Sigmoid colon (tissue), 7 donors: Measurements from ENCODE around the gene MKNK1. TPM values are rescaled to one million over a fixed set of nuclear protein-coding genes. Genes with fewer than 3 reads are reported as not detected.

ENCODE experiments used
- DNase-seq: peaks from one replicate; pipeline ENCODE4 v3.0.0-alpha.2; 2019
- H3K27ac ChIP-seq, 4 donors: fragments of 200-600 bp; sonication (generic); one replicate each; pipeline ENCODE4 v1.5.1; 2016 to 2019; ENCODE audit warnings: mild to moderate bottlenecking in 1 of 4
- H3K27me3 ChIP-seq, 3 donors: fragments of 200-600 bp; sonication (generic); one replicate each; pipeline ENCODE4 v1.5.1; 2019; ENCODE audit warnings: mild to moderate bottlenecking in 1 of 3
- H3K36me3 ChIP-seq, 4 donors: fragments of 200-600 bp; sonication (generic); one replicate each; pipeline ENCODE4 v1.5.1; 2016 to 2019
- H3K4me1 ChIP-seq, 4 donors: fragments of 200-600 bp; sonication (generic); one replicate each; pipeline ENCODE4 v1.5.1; 2017 to 2019
- H3K4me3 ChIP-seq, 4 donors: fragments of 200-600 bp; sonication (generic); one replicate each; pipeline ENCODE4 v1.5.1; 2017 to 2019; ENCODE audit warnings: mild to moderate bottlenecking in 2 of 4, moderate library complexity in 1 of 4
- H3K9me3 ChIP-seq, 4 donors: fragments of 200-600 bp in 3 of 4; sonication (generic) in 3 of 4; one replicate each; pipeline versions ENCODE4 v1.5.1 to v1.6.1; 2013 to 2019
- EP300 ChIP-seq, 4 donors: sonication (generic); formaldehyde crosslinking; IDR thresholded peaks; one replicate each; pipeline ENCODE4 v1.6.1; 2017; ENCODE audit warnings: antibody characterized with exemption in 4 of 4
- POLR2A ChIP-seq, 2 donors: fragments of 450-650 bp; IDR thresholded peaks; one replicate each; pipeline ENCODE4 v1.6.1; 2016; ENCODE audit warnings: antibody characterized with exemption in 2 of 2, mild to moderate bottlenecking in 2 of 2, moderate library complexity in 2 of 2
- POLR2AphosphoS5 ChIP-seq, 4 donors: sonication (generic); formaldehyde crosslinking; IDR thresholded peaks; one replicate each; pipeline ENCODE4 v1.6.1; 2017; ENCODE audit warnings: antibody characterized with exemption in 4 of 4
- WGBS, 2 donors: extraction: QIAGEN DNeasy Blood & Tissue Kit; methylation state at CpG; one replicate each; pipeline ENCODE4 v1.1.7; 2013; 5-methylcytosine and 5-hydroxymethylcytosine counted together
- intact Hi-C: fragments of 100-400 bp; cut with DNase I; formaldehyde crosslinking; loops from one replicate; pipeline ENCODE4 v1.15.1; 2023
- polyA plus RNA-seq, 3 donors: library from polyadenylated mRNA; stranded (reverse); fragments of 200-250 nt; gene quantifications; one replicate each; pipeline ENCODE4 v1.2.3, GENCODE V29; 2013
- total RNA-seq, 4 donors: library from RNA; depleted of rRNA; stranded (reverse); fragments of >200 nt; gene quantifications; one replicate each; pipeline ENCODE4 v1.1.0, GENCODE V29; 2016
- TF ChIP-seq, protein P1 (sequence below), 4 experiments: fragments of 450-650 bp in 3 of 4; fragments of 200-600 bp in 1 of 4; IDR thresholded peaks; one replicate each; pipeline ENCODE4 v1.5.1; 2016 to 2019; ENCODE audit warnings: antibody characterized with exemption in 4 of 4, mild to moderate bottlenecking in 3 of 4, moderate library complexity in 2 of 4
- donor health status: healthy with polysubstance abuse.
- donor health status: Bipolar disorder and iron deficiency.
- donor health status: healthy.

The MKNK1 gene
- total and polyA plus RNA-seq, 7 donors: 15.0 to 54.3 (median 32.1) TPM

DNA sequence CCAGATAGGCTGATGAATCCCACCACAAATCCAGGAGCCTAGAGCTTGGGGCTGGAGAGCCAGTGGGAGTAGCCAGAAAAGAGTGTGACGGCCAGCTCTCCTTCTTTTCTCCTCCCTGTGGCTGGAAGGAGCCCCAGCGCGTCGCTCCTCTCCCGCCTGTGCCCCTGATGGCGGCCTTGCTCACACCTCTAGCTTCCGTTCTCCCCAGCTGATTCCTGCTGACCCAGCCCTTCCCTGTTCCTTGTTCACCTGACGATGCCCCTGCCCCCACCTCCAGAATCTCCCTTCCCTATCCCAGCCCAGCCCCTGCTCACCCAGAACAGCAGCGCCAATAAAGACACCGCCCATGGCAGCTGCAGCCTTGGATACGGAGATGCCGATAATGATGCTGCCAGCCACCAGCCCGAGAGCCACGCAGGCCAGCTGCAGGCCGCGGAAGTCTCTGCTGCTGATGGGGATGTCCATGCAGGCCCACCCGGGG is 53.3 kb downstream of the MKNK1 start:
- no peak for DNase-seq
- TF ChIP-seq, protein P1, sequence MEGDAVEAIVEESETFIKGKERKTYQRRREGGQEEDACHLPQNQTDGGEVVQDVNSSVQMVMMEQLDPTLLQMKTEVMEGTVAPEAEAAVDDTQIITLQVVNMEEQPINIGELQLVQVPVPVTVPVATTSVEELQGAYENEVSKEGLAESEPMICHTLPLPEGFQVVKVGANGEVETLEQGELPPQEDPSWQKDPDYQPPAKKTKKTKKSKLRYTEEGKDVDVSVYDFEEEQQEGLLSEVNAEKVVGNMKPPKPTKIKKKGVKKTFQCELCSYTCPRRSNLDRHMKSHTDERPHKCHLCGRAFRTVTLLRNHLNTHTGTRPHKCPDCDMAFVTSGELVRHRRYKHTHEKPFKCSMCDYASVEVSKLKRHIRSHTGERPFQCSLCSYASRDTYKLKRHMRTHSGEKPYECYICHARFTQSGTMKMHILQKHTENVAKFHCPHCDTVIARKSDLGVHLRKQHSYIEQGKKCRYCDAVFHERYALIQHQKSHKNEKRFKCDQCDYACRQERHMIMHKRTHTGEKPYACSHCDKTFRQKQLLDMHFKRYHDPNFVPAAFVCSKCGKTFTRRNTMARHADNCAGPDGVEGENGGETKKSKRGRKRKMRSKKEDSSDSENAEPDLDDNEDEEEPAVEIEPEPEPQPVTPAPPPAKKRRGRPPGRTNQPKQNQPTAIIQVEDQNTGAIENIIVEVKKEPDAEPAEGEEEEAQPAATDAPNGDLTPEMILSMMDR (IDR thresholded peaks at IDR 0.05): no peak
- TF ChIP-seq EP300 (IDR thresholded peaks at IDR 0.05) (no peak), POLR2AphosphoS5 (IDR thresholded peaks at IDR 0.05) (no peak), POLR2A (IDR thresholded peaks at IDR 0.05) (no peak)
- Histone ChIP-seq H3K27ac (no peak overlapping the region), H3K4me3 (no peak overlapping the region), H3K36me3 (no peaks in the 10 kb centered on the region), H3K9me3 (no peaks in the 10 kb centered on the region), H3K4me1 (peaks cover 0 to 5% (median 0%) of the 10 kb centered on the region in 4 donors), H3K27me3 (peaks cover 0 to 12% (median 0%) of the 10 kb centered on the region in 3 donors)
- 15 to 55% methylated on average over 17 of the region's 17 CpGs for WGBS, 2 donors
- intact Hi-C loops: no loop called here

DNA sequence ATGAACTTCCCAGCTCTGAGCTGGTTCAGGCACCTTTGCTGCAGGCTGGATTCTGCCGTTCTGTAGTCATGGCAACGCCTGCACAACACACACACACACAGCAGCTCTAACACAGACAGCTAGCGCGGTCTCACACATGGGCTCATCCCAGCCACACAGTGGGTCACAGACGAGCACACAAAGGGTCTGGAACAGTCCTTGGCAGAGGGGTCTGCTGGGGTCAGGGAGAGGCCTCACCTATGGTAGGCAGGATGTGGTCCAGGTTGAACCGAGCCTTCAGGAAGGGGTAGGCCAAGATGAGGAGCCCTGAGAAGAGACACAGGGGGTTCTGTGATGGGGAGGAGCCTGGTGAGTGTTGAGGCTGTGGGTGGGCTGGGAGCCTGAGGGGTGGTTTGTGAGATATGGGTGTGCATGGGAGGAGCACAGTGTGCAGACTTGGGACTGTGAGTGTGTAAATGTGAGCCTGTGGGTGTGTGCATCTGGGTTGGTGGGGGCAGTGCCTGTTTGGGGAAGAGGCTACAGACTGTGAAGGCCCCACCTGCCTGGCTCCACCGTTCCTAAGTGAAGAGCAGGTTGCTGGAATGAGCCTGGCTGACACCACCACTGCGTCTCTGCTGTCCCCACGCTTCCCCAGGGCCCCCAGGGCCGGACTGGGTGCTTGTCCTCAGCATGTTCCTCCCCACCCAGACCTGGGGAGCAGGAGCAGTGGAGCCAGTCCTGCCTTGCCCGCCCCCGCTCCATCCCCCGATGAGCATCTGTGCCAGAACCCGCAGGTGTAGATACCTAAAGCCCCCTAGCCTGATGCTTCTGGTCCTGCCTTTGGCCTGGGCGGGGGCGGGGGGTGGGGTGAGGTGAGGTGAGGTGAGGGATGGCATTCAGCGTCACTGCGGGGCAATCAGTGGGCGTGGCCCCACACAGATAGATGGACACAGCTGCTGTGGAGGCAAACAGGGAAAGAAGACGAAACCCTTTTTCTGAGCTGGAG is 54.1 kb downstream of the MKNK1 start:
- H3K4me1 ChIP-seq: peaks cover 0 to 5% (median 0%) of the 10 kb centered on the region in 4 donors
- H3K27me3 ChIP-seq: peaks cover under 1 to 20% (median 5%) of the 10 kb centered on the region in 3 donors
- H3K36me3 ChIP-seq: no peaks in the 10 kb centered on the region
- H3K4me3 ChIP-seq: no peak overlapping the region
- H3K9me3 ChIP-seq: no peaks in the 10 kb centered on the region
- no peak overlapping the region for H3K27ac ChIP-seq
- DNase-seq: no peak
- whole genome bisulfite sequencing, 2 donors: 25 to 50% methylated on average over 20 of the region's 20 CpGs
- TF ChIP-seq POLR2A (IDR thresholded peaks at IDR 0.05) (no peak), EP300 (IDR thresholded peaks at IDR 0.05) (no peak), POLR2AphosphoS5 (IDR thresholded peaks at IDR 0.05) (no peak)
- TF ChIP-seq, protein P1 (IDR thresholded peaks at IDR 0.05): no peak
- intact Hi-C loops: no loop called here

DNA sequence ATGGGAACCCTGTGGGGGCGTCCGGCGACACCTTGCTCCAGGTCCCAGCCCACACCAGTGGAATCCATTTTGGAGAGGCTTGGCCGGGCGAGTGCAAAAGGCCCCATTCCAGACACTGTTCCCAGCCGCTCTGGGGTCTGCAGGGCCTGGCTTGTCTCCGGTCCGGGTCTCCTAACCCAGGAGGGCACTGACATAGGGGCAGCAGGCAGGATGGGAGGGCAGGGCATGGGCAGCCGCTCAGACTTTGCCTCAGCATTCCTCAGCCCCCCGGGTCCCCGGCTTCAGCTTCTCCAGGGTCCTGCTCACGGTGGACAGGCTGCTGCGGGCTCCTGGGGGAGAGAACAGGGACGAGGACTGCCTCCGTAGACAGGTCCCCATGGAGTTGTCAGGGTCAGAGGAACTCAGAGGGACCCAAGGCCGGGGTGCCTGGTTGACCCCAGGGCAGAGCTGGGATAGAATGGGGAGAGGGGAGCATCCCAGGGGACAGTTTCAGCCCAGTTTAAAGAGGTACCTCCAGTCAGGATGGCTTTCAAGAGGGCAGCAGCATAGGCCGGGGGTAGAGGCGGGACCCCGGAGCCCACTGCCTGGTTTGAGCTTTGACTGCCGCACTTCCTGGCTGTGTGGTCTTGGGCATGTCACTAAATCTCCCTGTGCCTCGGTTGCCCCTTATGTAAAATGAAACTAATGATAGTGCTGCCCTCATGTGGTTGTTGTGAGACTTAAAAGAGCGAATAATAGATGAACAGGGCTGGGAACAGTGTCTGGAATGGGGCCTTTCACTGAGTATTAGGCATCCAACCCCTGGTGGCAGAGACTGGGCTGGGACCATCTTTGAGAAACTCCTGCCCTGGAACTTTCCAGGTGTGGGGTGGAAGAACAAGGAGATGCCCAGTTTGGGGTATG is 56.3 kb downstream of the MKNK1 start:
- Histone ChIP-seq H3K4me3 (no peak overlapping the region), H3K27me3 (peaks cover 18 to 42% (median 27%) of the 10 kb centered on the region in 3 donors), H3K36me3 (no peaks in the 10 kb centered on the region), H3K9me3 (no peaks in the 10 kb centered on the region), H3K27ac (no peak overlapping the region), H3K4me1 (peaks cover 0 to 15% (median 9%) of the 10 kb centered on the region in 4 donors)
- TF ChIP-seq, protein P1 (IDR thresholded peaks at IDR 0.05): peak in 2 of 4 experiments; percentile 28 to 32
- TF ChIP-seq POLR2AphosphoS5 (IDR thresholded peaks at IDR 0.05): no peak
- DNase-seq: no peak
- intact Hi-C loops: no loop called here
- WGBS, 2 donors: 73 to 81% methylated on average over 22 of the region's 22 CpGs

DNA sequence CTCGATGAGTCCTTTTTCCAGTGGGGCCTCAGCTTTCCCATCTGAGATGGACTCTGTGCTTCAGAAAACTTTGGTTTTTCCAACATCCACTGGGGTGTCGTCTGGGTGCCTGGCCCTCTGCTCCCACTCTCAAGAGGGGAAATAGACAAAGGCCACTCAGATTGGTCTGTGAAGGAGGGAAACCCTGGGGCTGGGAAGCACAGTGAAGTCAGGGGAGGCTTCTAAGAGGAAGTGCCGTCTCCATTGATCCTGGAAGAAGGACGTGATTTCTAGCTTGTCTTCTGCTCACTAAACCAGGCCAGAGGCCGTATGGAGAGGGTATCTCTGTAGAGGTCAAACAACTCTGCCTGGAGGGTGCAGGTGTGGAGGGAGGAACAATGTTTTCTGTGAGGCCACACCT is 57.9 kb downstream of the MKNK1 start:
- no peak for DNase-seq
- Histone ChIP-seq H3K27me3 (peaks cover 18 to 42% (median 27%) of the 10 kb centered on the region in 3 donors), H3K4me3 (no peak overlapping the region), H3K27ac (no peak overlapping the region), H3K9me3 (no peaks in the 10 kb centered on the region), H3K36me3 (no peaks in the 10 kb centered on the region), H3K4me1 (peaks cover 0 to 15% (median 9%) of the 10 kb centered on the region in 4 donors)
- WGBS, 2 donors: 64 to 68% methylated on average over 5 of the region's 5 CpGs
- TF ChIP-seq, protein P1 (IDR thresholded peaks at IDR 0.05): no peak
- TF ChIP-seq POLR2A (IDR thresholded peaks at IDR 0.05): no peak
- no peak for TF ChIP-seq EP300 (IDR thresholded peaks at IDR 0.05)
- no peak for TF ChIP-seq POLR2AphosphoS5 (IDR thresholded peaks at IDR 0.05)
- intact Hi-C loops: no loop called here
